Measurements from ENCODE around the gene GDF10. TPM values are rescaled to one million over a fixed set of nuclear protein-coding genes. Genes with fewer than 3 reads are reported as not detected.

The GDF10 gene
- total and polyA plus RNA-seq, 9 of the 15 experiments (the other 6 are each of a cell fraction or from before 2014, with no cell fraction given), result 0.03 to 0.20 (median 0.11) TPM; not detected in 6

DNA sequence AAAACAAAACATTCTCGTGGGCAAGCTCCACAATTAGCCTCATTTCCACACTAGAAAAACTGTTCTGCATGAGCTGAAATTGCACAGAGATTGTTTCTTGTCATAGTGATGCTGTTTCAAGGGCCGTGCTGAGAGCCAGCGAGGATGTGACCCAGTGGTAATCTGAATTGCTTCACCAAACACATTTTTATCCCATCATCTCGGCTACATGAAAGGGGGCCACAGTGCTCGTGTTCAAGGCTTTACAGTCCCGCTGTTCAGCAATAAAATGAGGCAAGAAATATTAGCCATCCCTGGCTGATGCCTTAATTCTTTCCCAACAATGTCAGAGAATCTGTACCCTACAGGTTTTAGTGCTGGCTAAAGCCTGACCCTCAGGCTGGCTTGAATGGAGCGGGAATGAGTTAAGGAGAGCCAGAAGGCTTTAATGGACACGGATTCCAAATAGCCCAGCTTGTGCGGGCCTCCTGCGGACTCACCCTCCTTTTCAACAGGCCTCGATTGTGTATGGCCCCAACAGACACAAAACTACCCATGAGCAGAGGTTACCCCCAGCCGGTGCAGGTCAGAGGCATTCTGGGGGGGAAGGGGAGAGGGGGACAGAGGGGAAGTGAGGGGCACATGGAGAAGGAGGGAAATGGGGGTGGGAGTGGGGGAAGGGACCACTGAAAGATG is 2.0 kb upstream of the GDF10 start (continued):
- TF ChIP-seq ZNF316 (IDR thresholded peaks at IDR 0.05), result no peak

DNA sequence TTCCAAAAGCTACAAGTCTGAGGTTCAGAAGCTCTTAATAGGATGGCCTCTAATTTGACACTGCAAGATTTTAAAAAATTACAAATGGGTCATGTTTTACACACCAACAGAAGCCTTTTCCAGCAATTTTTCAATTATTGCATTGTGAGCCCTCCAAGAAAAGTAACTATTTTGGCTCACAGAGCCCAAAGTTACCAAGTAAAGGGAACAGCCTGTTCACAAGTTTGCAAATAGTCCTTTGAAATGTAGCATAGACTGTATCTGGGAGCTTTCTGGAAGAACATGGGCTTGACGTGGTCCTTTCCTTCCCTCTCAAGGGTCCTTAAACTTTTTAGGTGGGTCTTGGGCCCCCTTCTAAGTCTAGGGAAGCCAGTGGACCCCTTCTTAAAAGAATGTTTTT is 1.3 kb upstream of the GDF10 start:
- POLR2A ChIA-PET, result interaction anchor here (0.7 kb wide), 1 partner anchor 13 kb away, joined by 3 read pairs; no protein-coding TSS in a partner anchor
- no peaks in the 10 kb centered on the region for H3K9me1 ChIP-seq (ENCODE audit: control insufficient read depth, insufficient read depth, low read length)

More for the DNA sequence above, 1.3 kb upstream of the GDF10 start:
- Histone ChIP-seq H3K36me3 (ENCODE audit: control insufficient read depth, insufficient read depth, low read length) (no peaks in the 10 kb centered on the region), H3K4me1 (replicated peaks in 1 of 2; ENCODE audit: control insufficient read depth in 2 of 2, insufficient read depth in 2 of 2, low read length in 2 of 2) (peaks cover 0 to 7% of the 10 kb centered on the region in 2 experiments; a peak in 1 of 5 replicates), H3K79me2 (ENCODE audit: control insufficient read depth, insufficient read depth, low read length) (no peaks in the 10 kb centered on the region), H3K9ac (ENCODE audit: insufficient read depth in 1 of 2, low read depth in 2 of 2, low read length in 2 of 2) (no peak overlapping the region), H3K4me3 (no peak overlapping the region), H4K20me1 (replicated peaks; ENCODE audit: control insufficient read depth, insufficient read depth, low read length) (0 out of 2 replicates have a peak, but pooled peaks cover 7% of the 10 kb centered on the region), H3K27ac (ENCODE audit: extremely low read depth, low read depth, low read length) (no peak overlapping the region), H3K27me3 (ENCODE audit: control insufficient read depth in 2 of 2, insufficient read depth in 2 of 2, low read length in 2 of 2) (peaks cover 42 to 75% of the 10 kb centered on the region in 2 experiments), H3K9me3 (replicated peaks; ENCODE audit: control insufficient read depth, insufficient read depth, low read depth, low read length) (no peaks in the 10 kb centered on the region), H2AFZ (ENCODE audit: low read depth, low read length) (no peak overlapping the region), H3K4me2 (ENCODE audit: insufficient read depth, low read length) (no peak overlapping the region)
- WGBS (ENCODE audit: insufficient coverage, low coverage, missing lambda C conversion rate), result 0% methylated on average over 1 of the region's 1 CpG
- DNase-seq (ENCODE audit: extremely low read depth in 1 of 4, low spot score in 3 of 4) (no peak), ATAC-seq (no peak), FAIRE-seq (no peak)
- CTCF ChIA-PET (ENCODE audit: low intra/inter-chr PET ratio), result no interaction called here
- TF ChIP-seq, protein P1, sequence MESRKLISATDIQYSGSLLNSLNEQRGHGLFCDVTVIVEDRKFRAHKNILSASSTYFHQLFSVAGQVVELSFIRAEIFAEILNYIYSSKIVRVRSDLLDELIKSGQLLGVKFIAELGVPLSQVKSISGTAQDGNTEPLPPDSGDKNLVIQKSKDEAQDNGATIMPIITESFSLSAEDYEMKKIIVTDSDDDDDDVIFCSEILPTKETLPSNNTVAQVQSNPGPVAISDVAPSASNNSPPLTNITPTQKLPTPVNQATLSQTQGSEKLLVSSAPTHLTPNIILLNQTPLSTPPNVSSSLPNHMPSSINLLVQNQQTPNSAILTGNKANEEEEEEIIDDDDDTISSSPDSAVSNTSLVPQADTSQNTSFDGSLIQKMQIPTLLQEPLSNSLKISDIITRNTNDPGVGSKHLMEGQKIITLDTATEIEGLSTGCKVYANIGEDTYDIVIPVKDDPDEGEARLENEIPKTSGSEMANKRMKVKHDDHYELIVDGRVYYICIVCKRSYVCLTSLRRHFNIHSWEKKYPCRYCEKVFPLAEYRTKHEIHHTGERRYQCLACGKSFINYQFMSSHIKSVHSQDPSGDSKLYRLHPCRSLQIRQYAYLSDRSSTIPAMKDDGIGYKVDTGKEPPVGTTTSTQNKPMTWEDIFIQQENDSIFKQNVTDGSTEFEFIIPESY (CRISPR knock-in tag; IDR thresholded peaks at IDR 0.05), result no peak
- no peak for TF ChIP-seq FIP1L1 (IDR thresholded peaks at IDR 0.05; ENCODE audit: low read depth, low read length, poor library complexity, severe bottlenecking)
- TF ChIP-seq CHD1 (IDR thresholded peaks at IDR 0.05; ENCODE audit: low read length), result no peak
- TF ChIP-seq KLF6 (CRISPR knock-in tag; IDR thresholded peaks at IDR 0.05; ENCODE audit: borderline replicate concordance), result no peak
- no peak for TF ChIP-seq MAZ (CRISPR knock-in tag; conservative IDR thresholded peaks at IDR 0.05 in 1 of 2, IDR thresholded peaks at IDR 0.05 in 1 of 2)
- TF ChIP-seq ZNF140 (CRISPR knock-in tag; IDR thresholded peaks at IDR 0.05), result no peak
- TF ChIP-seq STAT5B (CRISPR knock-in tag; IDR thresholded peaks at IDR 0.05), result no peak
- in situ Hi-C loops (cut with MboI) (no loop called here), intact Hi-C loops (cut with micrococcal nuclease) (no loop called here)
- no TSS peak for BruUV-seq (replicated peaks)

All from K562 (cell line).